IMR-90 (cell line): Measurements from ENCODE around the gene MED17.

ENCODE experiments used
- BHLHE40 ChIP-seq: fragments of 150-350 bp; IDR thresholded peaks from 2 replicates; pipeline ENCODE4 v1.6.1; 2016; ENCODE audit warnings: mild to moderate bottlenecking, low read depth, low read length
- CEBPB ChIP-seq: IDR thresholded peaks from 2 replicates; pipeline ENCODE4 v1.6.1; 2012; ENCODE audit warnings: low read depth, low read length, improper control_type of control experiment
- CHD1 ChIP-seq: IDR thresholded peaks from 2 replicates; pipeline ENCODE4 v1.6.1; 2012; ENCODE audit warnings: low read depth, low read length, improper control_type of control experiment
- CTCF ChIP-seq: conservative IDR thresholded peaks from 2 replicates; pipeline ENCODE4 v1.5.1; 2012; ENCODE audit warnings: mild to moderate bottlenecking, low read depth, low read length, improper control_type of control experiment
- ELK1 ChIP-seq: fragments of 150-350 bp; IDR thresholded peaks from 2 replicates; pipeline ENCODE4 v1.6.1; 2016; ENCODE audit warnings: low read depth, mild to moderate bottlenecking, low read length, moderate library complexity, borderline replicate concordance
- MAFK ChIP-seq: IDR thresholded peaks from 2 replicates; pipeline ENCODE4 v1.6.1; 2012; ENCODE audit warnings: low read depth, low read length, improper control_type of control experiment
- MXI1 ChIP-seq: IDR thresholded peaks from 2 replicates; pipeline ENCODE4 v1.6.1; 2012; ENCODE audit warnings: low read depth, mild to moderate bottlenecking, low read length, moderate library complexity, borderline replicate concordance
- NFE2L2 ChIP-seq: fragments of 150-350 bp; IDR thresholded peaks from 2 replicates; pipeline ENCODE4 v1.6.1; 2016; ENCODE audit warnings: low read depth, mild to moderate bottlenecking, low read length
- POLR2A ChIP-seq: IDR thresholded peaks from 2 replicates; pipeline ENCODE4 v1.6.1; 2012; ENCODE audit warnings: mild to moderate bottlenecking, low read depth, low read length
- RAD21 ChIP-seq: IDR thresholded peaks from 2 replicates; pipeline ENCODE4 v1.6.1; 2012; ENCODE audit warnings: low read length, improper control_type of control experiment
- RCOR1 ChIP-seq: IDR thresholded peaks from 2 replicates; pipeline ENCODE4 v1.6.1; 2012; ENCODE audit warnings: mild to moderate bottlenecking, low read length, improper control_type of control experiment; ENCODE audit not compliant: insufficient replicate concordance
- RFX5 ChIP-seq: IDR thresholded peaks from 2 replicates; pipeline ENCODE4 v1.8.0; 2012; ENCODE audit warnings: low read depth, mild to moderate bottlenecking, low read length, moderate library complexity
- SMC3 ChIP-seq: fragments of 150-350 bp; IDR thresholded peaks from 2 replicates; pipeline ENCODE4 v1.6.1; 2016; ENCODE audit warnings: low read depth, mild to moderate bottlenecking, antibody characterized with exemption, low read length, moderate library complexity
- USF2 ChIP-seq: fragments of 150-350 bp; IDR thresholded peaks from 2 replicates; pipeline ENCODE4 v1.6.1; 2017; ENCODE audit warnings: mild to moderate bottlenecking, antibody characterized with exemption, low read length, low read depth

GRCh38 chr11:93761910-93762309 is 22.2 kb upstream of the MED17 start:
- no peak for TF ChIP-seq RAD21
- TF ChIP-seq SMC3, result no peak
- no peak for TF ChIP-seq CHD1
- TF ChIP-seq CTCF, result no peak
- TF ChIP-seq RFX5, result no peak
- no peak for TF ChIP-seq POLR2A
- TF ChIP-seq NFE2L2, result no peak
- no peak for TF ChIP-seq ELK1
- no peak for TF ChIP-seq MXI1
- no peak for TF ChIP-seq USF2
- no peak for TF ChIP-seq BHLHE40
- TF ChIP-seq CEBPB, result no peak
- 0 out of 2 replicates have a peak, but pooled peaks have one; percentile 8 for TF ChIP-seq MAFK
- no peak for TF ChIP-seq RCOR1
